OCI-LY1 (cell line): ENCODE data around the gene PLD6.

ENCODE experiments used
- EZH2 ChIP-seq: fragments of 200-600 bp; sonication (generic), shearing (Covaris generic); IDR thresholded peaks from 2 replicates; pipeline ENCODE4 v1.8.0; 2017; ENCODE audit warnings: borderline replicate concordance, mixed run types, mild to moderate bottlenecking, antibody characterized with exemption, low read length, moderate library complexity, mixed read lengths
- TF ChIP-seq, protein P1 (sequence below): fragments of 200-600 bp; sonication (generic), shearing (Covaris generic); IDR thresholded peaks from 2 replicates; pipeline ENCODE4 v1.5.1; 2017; ENCODE audit warnings: mild to moderate bottlenecking, antibody characterized with exemption, low read length, moderate library complexity, mixed read lengths

DNA sequence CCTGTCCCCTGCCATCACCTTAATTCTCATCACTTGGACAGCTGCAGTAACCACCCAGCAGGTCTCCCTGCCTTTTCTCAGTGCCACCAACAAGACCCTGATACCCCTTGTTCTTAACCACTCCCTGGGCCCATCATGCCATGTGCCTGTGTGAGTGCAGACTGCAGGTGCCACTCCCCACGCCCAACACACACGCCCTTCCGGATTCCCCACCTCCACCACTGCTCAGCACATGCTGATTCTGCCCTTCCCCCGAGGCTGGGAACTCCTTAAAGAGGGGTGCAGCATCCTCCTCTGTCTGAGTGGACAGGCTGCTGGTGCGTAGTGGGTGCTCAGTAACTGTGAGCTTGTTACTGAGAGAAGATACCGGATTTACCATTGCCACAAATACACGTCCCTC, 52.4 kb downstream of the PLD6 start:
- TF ChIP-seq, protein P1, sequence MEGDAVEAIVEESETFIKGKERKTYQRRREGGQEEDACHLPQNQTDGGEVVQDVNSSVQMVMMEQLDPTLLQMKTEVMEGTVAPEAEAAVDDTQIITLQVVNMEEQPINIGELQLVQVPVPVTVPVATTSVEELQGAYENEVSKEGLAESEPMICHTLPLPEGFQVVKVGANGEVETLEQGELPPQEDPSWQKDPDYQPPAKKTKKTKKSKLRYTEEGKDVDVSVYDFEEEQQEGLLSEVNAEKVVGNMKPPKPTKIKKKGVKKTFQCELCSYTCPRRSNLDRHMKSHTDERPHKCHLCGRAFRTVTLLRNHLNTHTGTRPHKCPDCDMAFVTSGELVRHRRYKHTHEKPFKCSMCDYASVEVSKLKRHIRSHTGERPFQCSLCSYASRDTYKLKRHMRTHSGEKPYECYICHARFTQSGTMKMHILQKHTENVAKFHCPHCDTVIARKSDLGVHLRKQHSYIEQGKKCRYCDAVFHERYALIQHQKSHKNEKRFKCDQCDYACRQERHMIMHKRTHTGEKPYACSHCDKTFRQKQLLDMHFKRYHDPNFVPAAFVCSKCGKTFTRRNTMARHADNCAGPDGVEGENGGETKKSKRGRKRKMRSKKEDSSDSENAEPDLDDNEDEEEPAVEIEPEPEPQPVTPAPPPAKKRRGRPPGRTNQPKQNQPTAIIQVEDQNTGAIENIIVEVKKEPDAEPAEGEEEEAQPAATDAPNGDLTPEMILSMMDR = no peak
- no peak for TF ChIP-seq EZH2
